ENCODE data around the gene PIGU. TPM values are rescaled to one million over a fixed set of nuclear protein-coding genes. Genes with fewer than 3 reads are reported as not detected.

Gene PIGU
- total and polyA plus RNA-seq, 7 experiments from 2014 or later = 8.6 to 34.5 (median 16.7) TPM

- intact Hi-C loops (cut with micrococcal nuclease) = loop anchor here in 1 of 2 donors (5.0 kb wide), 1 partner anchor 565 kb away; the partner anchor contains the start of gene MMP24OS
- no peaks in the 10 kb centered on the region for H3K9me3 ChIP-seq (ENCODE audit: control insufficient read depth in 2 of 3, low read length in 3 of 3)
- H3K36me3 Mint-ChIP-seq = peaks cover 0 to 11% (median 3%) of the 10 kb centered on the region in 5 donors
- peaks cover 7 to 22% (median 13%) of the 10 kb centered on the region in 7 donors for H3K4me1 Mint-ChIP-seq
- DNase-seq (no peak), ATAC-seq (no peak)
- peaks cover 0 to 20% (median 0%) of the 10 kb centered on the region in 3 experiments for H3K36me3 ChIP-seq (ENCODE audit: control insufficient read depth in 2 of 3, insufficient read depth in 3 of 3, low read length in 3 of 3)
- ChIA-PET CTCF (interaction anchor here (0.6 to 1.6 kb wide), 3 partner anchors 9 to 1405 kb away, joined by 3 read pairs; no protein-coding TSS in a partner anchor), POLR2A (no interaction called here)
- no peaks in the 10 kb centered on the region for H3K27me3 ChIP-seq (ENCODE audit: control insufficient read depth in 2 of 2, insufficient read depth in 2 of 2, low read length in 2 of 2)
- H3K9me3 Mint-ChIP-seq = peaks cover 0 to 2% (median 0%) of the 10 kb centered on the region in 11 donors
- no peak overlapping the region for H3K27ac ChIP-seq (ENCODE audit: low read depth, low read length)
- no peak overlapping the region for H3K4me3 ChIP-seq (ENCODE audit: low read length)
- no peak overlapping the region for H3K4me3 Mint-ChIP-seq
- peaks cover 0 to 9% (median 0%) of the 10 kb centered on the region in 5 donors for H3K27me3 Mint-ChIP-seq
- H3K27ac Mint-ChIP-seq = peak overlapping the region in 3 of 9 donors; percentile 14 to 33 (median 21)
- peaks cover 0 to 4% of the 10 kb centered on the region in 2 donors for H3K4me1 ChIP-seq (ENCODE audit: control insufficient read depth in 2 of 2, insufficient read depth in 2 of 2, low read length in 2 of 2)
Measured at GRCh38 chr20:34712525-34713192, 35.8 kb upstream of the PIGU start.

DNA sequence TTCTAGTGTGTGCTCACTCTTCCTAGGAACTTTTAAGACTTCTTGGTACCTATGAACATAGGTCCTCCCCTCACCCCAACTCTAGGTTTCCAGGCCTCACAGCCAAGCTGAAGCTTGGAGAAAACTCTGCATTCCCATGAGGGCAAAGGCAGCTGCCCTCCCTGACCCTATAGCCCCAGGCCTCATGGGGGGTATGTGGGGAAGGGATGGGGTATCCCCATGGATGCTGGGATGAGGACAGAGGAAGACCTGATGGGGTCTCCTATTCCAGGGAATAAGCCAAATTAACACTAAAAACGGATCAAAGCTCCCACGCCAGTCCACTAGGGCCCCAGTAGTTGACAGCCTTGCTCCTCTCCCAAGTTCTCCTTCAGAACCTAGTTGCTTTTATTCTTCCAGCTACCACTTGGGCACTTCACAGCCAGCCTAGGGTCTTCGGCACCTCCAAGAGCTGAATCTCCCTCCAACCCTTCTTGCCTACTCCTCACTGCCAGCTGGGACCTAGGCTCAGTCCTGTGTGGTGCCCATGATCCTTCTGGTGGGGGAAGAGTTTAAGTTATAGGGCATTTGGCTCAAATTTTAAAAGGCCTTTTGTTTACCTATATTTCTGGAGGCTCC lies 35.0 kb upstream of the PIGU start:
- Histone ChIP-seq H3K36me3 (ENCODE audit: control insufficient read depth in 2 of 3, insufficient read depth in 3 of 3, low read length in 3 of 3) (peaks cover 0 to 17% (median 0%) of the 10 kb centered on the region in 3 experiments), H3K9me3 (ENCODE audit: control insufficient read depth in 2 of 3, low read length in 3 of 3) (no peaks in the 10 kb centered on the region), H3K4me1 (ENCODE audit: control insufficient read depth in 2 of 2, insufficient read depth in 2 of 2, low read length in 2 of 2) (peaks cover 0 to 4% of the 10 kb centered on the region in 2 donors), H3K27me3 (ENCODE audit: control insufficient read depth in 2 of 2, insufficient read depth in 2 of 2, low read length in 2 of 2) (no peaks in the 10 kb centered on the region), H3K27ac (ENCODE audit: low read depth, low read length) (no peak overlapping the region), H3K4me3 (ENCODE audit: low read length) (no peak overlapping the region)
- H3K9me3 Mint-ChIP-seq = peaks cover 0 to 2% (median 0%) of the 10 kb centered on the region in 11 donors
- ChIA-PET CTCF (interaction anchor here (0.6 kb wide), 2 partner anchors 15 to 1404 kb away, joined by 3 read pairs; no protein-coding TSS in a partner anchor), POLR2A (no interaction called here)
- intact Hi-C loops (cut with micrococcal nuclease) = loop anchor here in 1 of 2 donors (5.0 kb wide), 1 partner anchor 565 kb away; the partner anchor contains the start of gene MMP24OS
- H3K36me3 Mint-ChIP-seq = peaks cover 0 to 8% (median 3%) of the 10 kb centered on the region in 5 donors
- DNase-seq (no peak), ATAC-seq (no peak)
- peak overlapping the region in 1 of 9 donors; percentile 14 for H3K27ac Mint-ChIP-seq
- H3K4me1 Mint-ChIP-seq = peaks cover 7 to 24% (median 13%) of the 10 kb centered on the region in 7 donors
- peak overlapping the region in 1 of 10 donors; percentile 47 for H3K4me3 Mint-ChIP-seq
- peaks cover 0 to 9% (median 0%) of the 10 kb centered on the region in 5 donors for H3K27me3 Mint-ChIP-seq

DNA sequence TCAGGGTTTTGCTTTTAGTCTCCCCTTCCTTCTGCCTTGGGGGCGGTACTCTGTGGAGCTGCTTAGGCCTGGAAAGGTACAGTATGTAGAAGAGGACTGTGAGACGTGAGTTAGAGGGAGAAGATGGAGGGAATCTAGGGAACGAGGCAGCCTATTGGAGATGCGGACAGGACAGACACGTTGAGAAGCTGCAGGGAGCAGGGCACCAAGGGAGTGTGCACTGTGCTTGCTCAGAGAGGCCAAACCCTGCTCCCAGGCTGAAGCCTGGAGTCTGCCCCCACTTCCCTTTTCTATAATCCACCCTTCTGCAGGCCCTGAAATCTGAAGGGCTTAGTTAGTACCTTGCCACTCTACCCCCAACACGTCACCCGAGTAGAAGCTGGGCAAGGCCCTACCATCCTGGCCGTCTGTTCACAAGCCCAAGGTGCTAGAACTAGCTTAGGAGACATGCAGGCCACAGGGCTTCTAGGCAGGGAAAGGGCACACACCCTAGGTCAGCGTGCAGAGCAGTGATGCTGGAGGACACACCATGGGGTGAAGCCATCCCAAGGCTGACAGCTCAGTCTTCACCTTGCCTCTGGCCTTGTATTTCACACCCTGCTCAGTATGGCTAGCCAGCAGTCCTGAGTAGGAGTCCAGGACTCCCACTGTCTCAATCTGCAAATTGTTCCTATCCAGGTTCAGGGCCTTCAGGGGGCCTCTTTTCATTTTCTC lies 34.1 kb upstream of the PIGU start:
- peaks cover 0 to 4% (median 0%) of the 10 kb centered on the region in 11 donors for H3K9me3 Mint-ChIP-seq
- Histone ChIP-seq H3K4me3 (ENCODE audit: low read length) (no peak overlapping the region), H3K27me3 (ENCODE audit: control insufficient read depth in 2 of 2, insufficient read depth in 2 of 2, low read length in 2 of 2) (no peaks in the 10 kb centered on the region), H3K27ac (ENCODE audit: low read depth, low read length) (no peak overlapping the region), H3K36me3 (ENCODE audit: control insufficient read depth in 2 of 3, insufficient read depth in 3 of 3, low read length in 3 of 3) (peaks cover 0 to 16% (median 0%) of the 10 kb centered on the region in 3 experiments), H3K9me3 (ENCODE audit: control insufficient read depth in 2 of 3, low read length in 3 of 3) (no peaks in the 10 kb centered on the region), H3K4me1 (ENCODE audit: control insufficient read depth in 2 of 2, insufficient read depth in 2 of 2, low read length in 2 of 2) (peaks cover 0 to 4% of the 10 kb centered on the region in 2 donors)
- ATAC-seq (no peak), DNase-seq (no peak)
- intact Hi-C loops (cut with micrococcal nuclease) = loop anchor here in 1 of 2 donors (5.0 kb wide), 1 partner anchor 566 kb away; the partner anchor contains the start of gene MMP24OS
- peak overlapping the region in 5 of 9 donors; percentile 25 to 96 (median 77) for H3K27ac Mint-ChIP-seq
- peaks cover 0 to 8% (median 3%) of the 10 kb centered on the region in 5 donors for H3K36me3 Mint-ChIP-seq
- peak overlapping the region; percentile 14 to 95 (median 88) for H3K4me3 Mint-ChIP-seq
- CTCF ChIA-PET = interaction anchor here (1.0 kb wide), 1 partner anchor 398 kb away, joined by 4 read pairs; no protein-coding TSS in a partner anchor
- peaks cover 0 to 9% (median 0%) of the 10 kb centered on the region in 5 donors for H3K27me3 Mint-ChIP-seq
- POLR2A ChIA-PET = interaction anchor here (0.6 to 1.2 kb wide), 2 partner anchors 34 to 1698 kb away, joined by 3 to 5 read pairs; partner anchors contain the start of gene PIGU
- H3K4me1 Mint-ChIP-seq = peaks cover 11 to 31% (median 13%) of the 10 kb centered on the region in 7 donors

- Mint-ChIP-seq H3K4me1 (peaks cover 11 to 33% (median 13%) of the 10 kb centered on the region in 7 donors), H3K9me3 (peaks cover 0 to 4% (median 0%) of the 10 kb centered on the region in 11 donors), H3K4me3 (peak overlapping the region; percentile 80 to 95 (median 88)), H3K27ac (peak overlapping the region in 8 of 9 donors; percentile 16 to 96 (median 68)), H3K27me3 (peaks cover 0 to 9% (median 0%) of the 10 kb centered on the region in 5 donors), H3K36me3 (peaks cover 0 to 8% (median 3%) of the 10 kb centered on the region in 5 donors)
- ATAC-seq (no peak), DNase-seq (no peak)
- Histone ChIP-seq H3K27ac (ENCODE audit: low read depth, low read length) (no peak overlapping the region), H3K9me3 (ENCODE audit: control insufficient read depth in 2 of 3, low read length in 3 of 3) (no peaks in the 10 kb centered on the region), H3K4me3 (ENCODE audit: low read length) (no peak overlapping the region), H3K4me1 (ENCODE audit: control insufficient read depth in 2 of 2, insufficient read depth in 2 of 2, low read length in 2 of 2) (peaks cover 0 to 4% of the 10 kb centered on the region in 2 donors), H3K36me3 (ENCODE audit: control insufficient read depth in 2 of 3, insufficient read depth in 3 of 3, low read length in 3 of 3) (peaks cover 0 to 12% (median 0%) of the 10 kb centered on the region in 3 experiments), H3K27me3 (ENCODE audit: control insufficient read depth in 2 of 2, insufficient read depth in 2 of 2, low read length in 2 of 2) (no peaks in the 10 kb centered on the region)
- intact Hi-C loops (cut with micrococcal nuclease) = loop anchor here in 1 of 2 donors (5.0 kb wide), 1 partner anchor 567 kb away; the partner anchor contains the start of gene MMP24OS
- ChIA-PET POLR2A (interaction anchor here (0.6 to 1.2 kb wide), 2 partner anchors 34 to 1699 kb away, joined by 3 to 5 read pairs; partner anchors contain the start of gene PIGU), CTCF (interaction anchor here (1.0 kb wide), 1 partner anchor 398 kb away, joined by 4 read pairs; no protein-coding TSS in a partner anchor)
Measured at GRCh38 chr20:34710568-34710839, 33.6 kb upstream of the PIGU start.

DNA sequence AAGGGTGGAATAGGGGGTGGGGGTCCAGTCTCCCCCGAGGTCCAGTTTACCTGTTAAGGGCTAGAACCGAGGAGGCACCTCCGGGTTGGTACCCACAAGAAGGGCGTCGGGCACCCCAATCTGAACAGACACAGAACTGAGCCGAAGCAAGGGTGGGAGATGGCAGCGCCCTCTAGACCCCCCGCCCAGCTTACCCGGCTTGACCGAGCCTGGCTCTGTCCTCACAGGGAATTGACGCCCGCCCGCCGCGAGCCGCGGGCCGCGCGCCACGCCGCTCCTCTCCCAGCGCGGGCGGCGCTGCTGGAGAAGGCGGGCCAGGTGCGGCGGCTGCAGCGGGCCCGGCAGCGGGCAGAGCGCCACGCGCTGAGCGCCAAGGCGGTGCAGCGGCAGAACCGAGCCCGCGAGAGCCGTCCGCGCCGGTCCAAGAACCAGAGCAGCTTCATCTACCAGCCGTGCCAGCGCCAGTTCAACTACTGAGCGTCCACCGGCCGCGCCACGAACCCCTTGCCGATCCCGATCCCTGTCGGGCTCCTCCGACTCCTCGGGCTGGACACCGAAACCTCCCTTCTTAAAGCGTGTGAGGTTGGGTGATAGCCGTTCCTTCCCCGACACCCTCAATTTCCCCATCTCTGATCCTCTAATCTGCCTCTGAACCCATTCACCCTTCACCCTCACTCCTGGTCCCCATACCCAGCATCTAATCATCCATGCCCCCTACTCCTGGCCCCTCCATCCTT lies 33.1 kb upstream of the PIGU start:
- Mint-ChIP-seq H3K4me3 (peak overlapping the region; percentile 80 to 95 (median 89)), H3K4me1 (peaks cover 11 to 38% (median 16%) of the 10 kb centered on the region in 7 donors), H3K27ac (peak overlapping the region; percentile 16 to 96 (median 87)), H3K27me3 (peaks cover 0 to 9% (median 0%) of the 10 kb centered on the region in 5 donors), H3K36me3 (peaks cover 0 to 4% (median 2%) of the 10 kb centered on the region in 5 donors), H3K9me3 (peaks cover 0 to 4% (median 0%) of the 10 kb centered on the region in 11 donors)
- CTCF ChIA-PET = interaction anchor here (0.8 to 1.7 kb wide), 3 partner anchors 120 to 397 kb away, joined by 3 to 4 read pairs (median 3); partner anchors contain the start of gene DYNLRB1
- H3K9me3 ChIP-seq (ENCODE audit: control insufficient read depth in 2 of 3, low read length in 3 of 3) = no peaks in the 10 kb centered on the region
- H3K27ac ChIP-seq (ENCODE audit: low read depth, low read length) = peak overlapping the region; percentile 87
- H3K4me1 ChIP-seq (ENCODE audit: control insufficient read depth in 2 of 2, insufficient read depth in 2 of 2, low read length in 2 of 2) = peaks cover 3 to 7% of the 10 kb centered on the region in 2 donors
- POLR2A ChIA-PET = interaction anchor here (1.0 to 1.2 kb wide), 2 partner anchors 33 to 146 kb away, joined by 3 read pairs; partner anchors contain the start of gene PIGU
- intact Hi-C loops (cut with micrococcal nuclease) = loop anchor here (1.0 to 10.0 kb wide), 12 partner anchors 33 to 715 kb away; partner anchors contain the start of genes MAP1LC3A (in 2 of the 2), NCOA6 (in 2 of the 2), PIGU (in 2 of the 2) and AHCY (in 1 of the 2)
- peak; percentile 58 for ATAC-seq
- H3K36me3 ChIP-seq (ENCODE audit: control insufficient read depth in 2 of 3, insufficient read depth in 3 of 3, low read length in 3 of 3) = peaks cover 0 to 8% (median 0%) of the 10 kb centered on the region in 3 experiments
- peak overlapping the region; percentile 75 for H3K4me3 ChIP-seq (ENCODE audit: low read length)
- DNase-seq = peak in 1 of 9 donors; percentile 65
- no peaks in the 10 kb centered on the region for H3K27me3 ChIP-seq (ENCODE audit: control insufficient read depth in 2 of 2, insufficient read depth in 2 of 2, low read length in 2 of 2)
